ENCODE data around the gene PARD3. TPM values are rescaled to one million over a fixed set of nuclear protein-coding genes. Genes with fewer than 3 reads are reported as not detected.

Gene PARD3
- total RNA-seq, 2 experiments from 2014 or later, result 0.53 to 0.71 TPM

DNA sequence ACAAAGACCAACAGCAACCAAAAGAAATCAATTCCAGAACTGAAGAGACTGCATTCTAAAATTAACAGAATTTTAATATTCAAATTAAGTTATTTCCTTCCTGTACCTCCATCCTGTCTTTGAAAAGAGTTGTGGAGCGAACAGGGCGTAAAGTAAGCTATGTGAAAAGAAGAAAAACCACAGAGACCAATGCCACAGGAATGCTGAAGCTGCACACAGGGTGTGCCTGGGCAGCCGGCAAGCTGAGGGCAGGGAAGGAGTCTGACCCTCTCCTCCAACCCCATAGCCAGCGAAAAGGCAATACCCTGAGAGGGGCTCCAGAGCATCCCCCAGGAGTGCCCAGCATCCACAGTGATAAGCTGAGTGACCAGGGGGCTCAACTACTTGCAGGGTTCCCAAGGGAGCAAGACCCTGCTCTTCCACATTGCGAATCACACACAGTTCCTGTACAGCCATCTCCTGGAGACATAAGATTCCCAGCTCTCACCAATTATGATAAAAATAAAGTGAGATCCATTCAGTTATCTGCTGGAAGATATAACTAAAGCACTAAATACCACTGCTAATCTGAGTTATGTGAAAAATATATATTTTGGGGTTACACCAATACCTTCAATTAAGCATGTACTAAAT lies 93.8 kb downstream of the PARD3 start:
- intact Hi-C loops (cut with DNase I, micrococcal nuclease), result no loop called here
- no peak overlapping the region for H3K4me3 Mint-ChIP-seq
- DNase-seq (no peak), ATAC-seq (ENCODE audit: poor library complexity) (no peak)
- TF ChIP-seq, protein P1, sequence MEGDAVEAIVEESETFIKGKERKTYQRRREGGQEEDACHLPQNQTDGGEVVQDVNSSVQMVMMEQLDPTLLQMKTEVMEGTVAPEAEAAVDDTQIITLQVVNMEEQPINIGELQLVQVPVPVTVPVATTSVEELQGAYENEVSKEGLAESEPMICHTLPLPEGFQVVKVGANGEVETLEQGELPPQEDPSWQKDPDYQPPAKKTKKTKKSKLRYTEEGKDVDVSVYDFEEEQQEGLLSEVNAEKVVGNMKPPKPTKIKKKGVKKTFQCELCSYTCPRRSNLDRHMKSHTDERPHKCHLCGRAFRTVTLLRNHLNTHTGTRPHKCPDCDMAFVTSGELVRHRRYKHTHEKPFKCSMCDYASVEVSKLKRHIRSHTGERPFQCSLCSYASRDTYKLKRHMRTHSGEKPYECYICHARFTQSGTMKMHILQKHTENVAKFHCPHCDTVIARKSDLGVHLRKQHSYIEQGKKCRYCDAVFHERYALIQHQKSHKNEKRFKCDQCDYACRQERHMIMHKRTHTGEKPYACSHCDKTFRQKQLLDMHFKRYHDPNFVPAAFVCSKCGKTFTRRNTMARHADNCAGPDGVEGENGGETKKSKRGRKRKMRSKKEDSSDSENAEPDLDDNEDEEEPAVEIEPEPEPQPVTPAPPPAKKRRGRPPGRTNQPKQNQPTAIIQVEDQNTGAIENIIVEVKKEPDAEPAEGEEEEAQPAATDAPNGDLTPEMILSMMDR (IDR thresholded peaks at IDR 0.05), result no peak
- H3K4me1 ChIP-seq (ENCODE audit: insufficient read depth, low read length), result no peaks in the 10 kb centered on the region
- CTCF ChIA-PET, result no interaction called here
- POLR2A ChIA-PET, result no interaction called here
- no peaks in the 10 kb centered on the region for H3K9me3 Mint-ChIP-seq
- H3K4me3 ChIP-seq (ENCODE audit: low read length), result no peak overlapping the region
- H3K27ac Mint-ChIP-seq, result no peak overlapping the region
- peaks cover 7% of the 10 kb centered on the region for H3K27me3 Mint-ChIP-seq
- no peaks in the 10 kb centered on the region for H3K4me1 Mint-ChIP-seq (ENCODE audit: low read depth)
- H3K36me3 Mint-ChIP-seq (ENCODE audit: low read depth), result no peaks in the 10 kb centered on the region
- H3K9me3 ChIP-seq (ENCODE audit: control insufficient read depth in 1 of 2, insufficient read depth in 1 of 2, low read length in 2 of 2), result no peaks in the 10 kb centered on the region
- H3K27ac ChIP-seq (ENCODE audit: low read depth in 1 of 2, low read length in 2 of 2), result no peak overlapping the region
- H3K27me3 ChIP-seq (ENCODE audit: control insufficient read depth in 1 of 2, insufficient read depth in 2 of 2, low read length in 2 of 2), result no peaks in the 10 kb centered on the region
- no peaks in the 10 kb centered on the region for H3K36me3 ChIP-seq (ENCODE audit: insufficient read depth, low read length)

- Mint-ChIP-seq H3K27me3 (peaks cover 13% of the 10 kb centered on the region), H3K9me3 (no peaks in the 10 kb centered on the region), H3K27ac (no peak overlapping the region), H3K36me3 (ENCODE audit: low read depth) (no peaks in the 10 kb centered on the region), H3K4me3 (no peak overlapping the region), H3K4me1 (ENCODE audit: low read depth) (no peaks in the 10 kb centered on the region)
- no peaks in the 10 kb centered on the region for H3K36me3 ChIP-seq (ENCODE audit: insufficient read depth, low read length)
- no peaks in the 10 kb centered on the region for H3K27me3 ChIP-seq (ENCODE audit: control insufficient read depth in 1 of 2, insufficient read depth in 2 of 2, low read length in 2 of 2)
- POLR2A ChIA-PET, result no interaction called here
- H3K4me1 ChIP-seq (ENCODE audit: insufficient read depth, low read length), result no peaks in the 10 kb centered on the region
- DNase-seq (no peak), ATAC-seq (ENCODE audit: poor library complexity) (no peak)
- no peak overlapping the region for H3K27ac ChIP-seq (ENCODE audit: low read depth in 1 of 2, low read length in 2 of 2)
- CTCF ChIA-PET, result interaction anchor here (0.5 kb wide), 1 partner anchor 35 kb away, joined by 3 read pairs; no protein-coding TSS in a partner anchor
- no peak overlapping the region for H3K4me3 ChIP-seq (ENCODE audit: low read length)
- TF ChIP-seq, protein P1 (IDR thresholded peaks at IDR 0.05), result no peak
- H3K9me3 ChIP-seq (ENCODE audit: control insufficient read depth in 1 of 2, insufficient read depth in 1 of 2, low read length in 2 of 2), result no peaks in the 10 kb centered on the region
- intact Hi-C loops (cut with DNase I, micrococcal nuclease), result no loop called here
Observed at GRCh38 chr10:34719746-34720145, 95.3 kb downstream of the PARD3 start.

GRCh38 chr10:34719328-34719727 lies 95.8 kb downstream of the PARD3 start:
- H3K36me3 Mint-ChIP-seq (ENCODE audit: low read depth), result no peaks in the 10 kb centered on the region
- H3K4me3 Mint-ChIP-seq, result no peak overlapping the region
- CTCF ChIA-PET, result interaction anchor here (0.5 kb wide), 1 partner anchor 34 kb away, joined by 3 read pairs; no protein-coding TSS in a partner anchor
- H3K9me3 Mint-ChIP-seq, result no peaks in the 10 kb centered on the region
- Histone ChIP-seq H3K9me3 (ENCODE audit: control insufficient read depth in 1 of 2, insufficient read depth in 1 of 2, low read length in 2 of 2) (no peaks in the 10 kb centered on the region), H3K36me3 (ENCODE audit: insufficient read depth, low read length) (no peaks in the 10 kb centered on the region), H3K27me3 (ENCODE audit: control insufficient read depth in 1 of 2, insufficient read depth in 2 of 2, low read length in 2 of 2) (no peaks in the 10 kb centered on the region), H3K4me1 (ENCODE audit: insufficient read depth, low read length) (no peaks in the 10 kb centered on the region), H3K27ac (ENCODE audit: low read depth in 1 of 2, low read length in 2 of 2) (no peak overlapping the region), H3K4me3 (ENCODE audit: low read length) (no peak overlapping the region)
- POLR2A ChIA-PET, result no interaction called here
- TF ChIP-seq, protein P1 (IDR thresholded peaks at IDR 0.05), result no peak
- no peak for DNase-seq
- H3K27me3 Mint-ChIP-seq, result peaks cover 13% of the 10 kb centered on the region
- H3K27ac Mint-ChIP-seq, result no peak overlapping the region
- H3K4me1 Mint-ChIP-seq (ENCODE audit: low read depth), result no peaks in the 10 kb centered on the region
- ATAC-seq (ENCODE audit: poor library complexity), result no peak
- intact Hi-C loops (cut with DNase I, micrococcal nuclease), result no loop called here
